Liver (tissue), 9 donors: ENCODE data around the gene SLC35G4. TPM values are rescaled to one million over a fixed set of nuclear protein-coding genes. Genes with fewer than 3 reads are reported as not detected.

Experiments used
- DNase-seq: peaks from one replicate; pipeline ENCODE4 v3.0.0-alpha.2; 2017; ENCODE audit warnings: low spot score
- H3K27ac ChIP-seq, 2 donors: one replicate each; pipeline ENCODE4 v1.7.0; 2013; ENCODE audit warnings: inconsistent platforms in 2 of 2, low read length in 2 of 2, control low read depth in 1 of 2, low read depth in 1 of 2, mild to moderate bottlenecking in 1 of 2
- H3K27me3 ChIP-seq, 4 donors: one replicate each; pipeline versions ENCODE4 v1.6.1 to v1.7.0; 2013; ENCODE audit warnings: low read length in 3 of 4, inconsistent platforms in 1 of 4, mild to moderate bottlenecking in 1 of 4, moderate library complexity in 1 of 4; ENCODE audit not compliant: control insufficient read depth in 4 of 4, insufficient read depth in 4 of 4
- H3K36me3 ChIP-seq, 4 donors: one replicate each; pipeline versions ENCODE4 v1.6.1 to v1.7.0; 2013; ENCODE audit warnings: low read length in 3 of 4, mild to moderate bottlenecking in 3 of 4, low read depth in 1 of 4, moderate library complexity in 1 of 4; ENCODE audit not compliant: control insufficient read depth in 4 of 4, insufficient read depth in 3 of 4
- H3K4me1 ChIP-seq, 4 donors: one replicate each; pipeline versions ENCODE4 v1.6.1 to v1.7.0; 2013; ENCODE audit warnings: low read length in 3 of 4, mild to moderate bottlenecking in 3 of 4, moderate library complexity in 1 of 4; ENCODE audit not compliant: control insufficient read depth in 4 of 4, insufficient read depth in 4 of 4
- H3K4me3 ChIP-seq, 3 donors: one replicate each; pipeline versions ENCODE4 v1.6.1 to v1.7.0; 2013; ENCODE audit warnings: low read length in 3 of 3, control low read depth in 1 of 3, low read depth in 1 of 3, mild to moderate bottlenecking in 1 of 3
- H3K9ac ChIP-seq, 2 donors: one replicate each; pipeline ENCODE4 v1.7.0; 2013; ENCODE audit warnings: low read length in 2 of 2, mild to moderate bottlenecking in 2 of 2, moderate library complexity in 2 of 2, control low read depth in 1 of 2, low read depth in 1 of 2
- H3K9me3 ChIP-seq, 4 donors: one replicate each; pipeline versions ENCODE4 v1.6.1 to v1.7.0; 2013; ENCODE audit warnings: low read length in 3 of 4; ENCODE audit not compliant: control insufficient read depth in 4 of 4
- EGR1 ChIP-seq, 2 donors: IDR thresholded peaks; 2 replicates each; pipeline ENCODE4 v1.6.1; 2016 to 2018; ENCODE audit warnings: antibody characterized with exemption in 2 of 2, low read depth in 2 of 2
- FOXA1 ChIP-seq: IDR thresholded peaks from 2 replicates; pipeline ENCODE4 v1.6.1; 2016; ENCODE audit warnings: antibody characterized with exemption
- FOXA2 ChIP-seq: IDR thresholded peaks from 2 replicates; pipeline ENCODE4 v1.6.1; 2016; ENCODE audit warnings: antibody characterized with exemption
- GABPA ChIP-seq, 2 donors: IDR thresholded peaks in 1 of 2; conservative IDR thresholded peaks in 1 of 2; 2 replicates each; pipeline ENCODE4 v1.6.1; 2016; ENCODE audit warnings: antibody characterized with exemption in 2 of 2, mild to moderate bottlenecking in 1 of 2, moderate library complexity in 1 of 2
- HNF4A ChIP-seq, 2 donors: conservative IDR thresholded peaks; 2 replicates each; pipeline ENCODE4 v1.6.1; 2016; ENCODE audit warnings: antibody characterized with exemption in 2 of 2, mild to moderate bottlenecking in 2 of 2
- HNF4G ChIP-seq: IDR thresholded peaks from 2 replicates; pipeline ENCODE4 v1.6.1; 2016; ENCODE audit warnings: antibody characterized with exemption
- JUND ChIP-seq, 2 donors: IDR thresholded peaks; 2 replicates each; pipeline ENCODE4 v1.6.1; 2016; ENCODE audit warnings: antibody characterized with exemption in 2 of 2
- NR2F2 ChIP-seq: IDR thresholded peaks from 2 replicates; pipeline ENCODE4 v1.6.1; 2016; ENCODE audit warnings: antibody characterized with exemption
- RAD21 ChIP-seq, 2 donors: IDR thresholded peaks; 2 replicates each; pipeline ENCODE4 v1.6.1; 2016; ENCODE audit warnings: antibody characterized with exemption in 2 of 2, mild to moderate bottlenecking in 2 of 2
- RXRA ChIP-seq, 2 donors: IDR thresholded peaks; 2 replicates each; pipeline ENCODE4 v1.6.1; 2017 to 2018; ENCODE audit warnings: antibody characterized with exemption in 2 of 2, mild to moderate bottlenecking in 1 of 2
- SP1 ChIP-seq: IDR thresholded peaks from 2 replicates; pipeline ENCODE4 v1.6.1; 2018; ENCODE audit warnings: antibody characterized with exemption, mild to moderate bottlenecking
- TAF1 ChIP-seq: conservative IDR thresholded peaks from 2 replicates; pipeline ENCODE4 v1.6.1; 2016; ENCODE audit warnings: antibody characterized with exemption, mild to moderate bottlenecking
- YY1 ChIP-seq: IDR thresholded peaks from 2 replicates; pipeline ENCODE4 v1.6.1; 2016; ENCODE audit warnings: antibody characterized with exemption, mild to moderate bottlenecking
- WGBS: extraction: QIAGEN DNeasy Blood & Tissue Kit; methylation state at CpG from one replicate; pipeline ENCODE4 v1.1.7; 2013; 5-methylcytosine and 5-hydroxymethylcytosine counted together
- polyA plus RNA-seq, 2 donors: library from polyadenylated mRNA; stranded (reverse) in 1 of 2; unstranded in 1 of 2; fragments of 200-250 nt in 1 of 2; fragments of >200 nt in 1 of 2; fragmentation: Nextera tagmentation in 1 of 2; extraction: Ambion mirVana in 1 of 2; gene quantifications; one replicate each; pipeline versions ENCODE4 v1.2.1 to v1.2.3, GENCODE V29; 2013 to 2015
- total RNA-seq, 2 donors: library from RNA; depleted of rRNA; stranded (reverse); fragments of >200 nt; gene quantifications; one replicate each; pipeline ENCODE4 v1.2.3, GENCODE V29; 2014
- TF ChIP-seq, protein P1 (sequence below): IDR thresholded peaks from 2 replicates; pipeline ENCODE4 v1.6.1; 2016; ENCODE audit warnings: antibody characterized with exemption
- TF ChIP-seq, protein P2 (sequence below): IDR thresholded peaks from 2 replicates; pipeline ENCODE4 v1.6.1; 2016; ENCODE audit warnings: antibody characterized with exemption
- TF ChIP-seq, protein P3 (sequence below): IDR thresholded peaks from 2 replicates; pipeline ENCODE4 v1.6.1; 2016; ENCODE audit warnings: antibody characterized with exemption
- TF ChIP-seq, protein P4 (sequence below): fragments of 150-350 bp; IDR thresholded peaks from 2 replicates; pipeline ENCODE4 v1.5.1; 2017; ENCODE audit warnings: improper control_type of control experiment, low read depth, low read length; ENCODE audit not compliant: missing input control
- TF ChIP-seq, protein P5 (sequence below): IDR thresholded peaks from 2 replicates; pipeline ENCODE4 v1.6.1; 2016; ENCODE audit warnings: antibody characterized with exemption, mild to moderate bottlenecking
- donor health status: healthy.
- donor health status: healthy.
- donor health status: healthy.
- donor health status: healthy.
- donor health status: healthy.

Gene SLC35G4
- total and polyA plus RNA-seq, 4 donors = not detected

DNA sequence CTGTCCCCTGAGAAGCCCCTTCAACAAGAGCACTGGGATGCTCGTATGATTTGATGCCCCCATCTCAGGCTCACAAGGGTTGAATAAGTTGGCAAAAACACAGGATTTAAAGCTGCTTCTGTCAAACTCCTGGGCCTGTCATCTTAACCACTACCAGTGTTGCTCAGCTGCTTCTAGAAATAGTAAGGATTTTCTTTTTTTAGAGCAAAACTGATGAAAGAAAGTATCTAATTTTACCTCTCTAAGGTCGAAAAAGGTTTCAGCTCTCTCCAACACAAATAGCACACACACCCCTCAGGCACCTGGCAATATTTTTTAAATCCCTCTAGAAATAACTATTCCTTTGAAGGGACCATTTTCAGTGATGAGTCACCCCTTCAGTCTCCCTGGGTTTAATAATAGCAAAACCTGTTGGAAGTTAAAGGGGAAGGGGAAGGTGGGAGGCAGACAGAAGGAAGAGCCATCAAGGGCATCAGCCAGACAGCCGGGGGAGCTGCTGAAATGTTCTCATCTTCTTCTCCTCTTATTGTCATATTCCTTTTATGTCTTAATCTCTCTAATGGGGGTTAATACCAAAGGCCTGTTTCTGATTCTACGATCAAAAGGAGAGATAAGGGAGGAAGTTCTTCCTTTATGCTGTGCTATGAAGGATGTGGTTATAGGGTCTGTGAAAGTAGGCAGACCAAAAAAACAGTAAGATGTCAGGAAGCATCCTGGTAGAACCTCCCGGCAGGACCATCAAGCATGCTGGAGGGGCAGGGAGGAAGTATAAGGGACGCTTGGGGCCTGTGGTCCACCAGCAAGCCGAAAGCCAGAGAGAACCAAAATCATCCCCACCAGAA is 31.9 kb upstream of the SLC35G4 start:
- Histone ChIP-seq H3K27ac (no peak overlapping the region), H3K4me1 (no peaks in the 10 kb centered on the region), H3K36me3 (no peaks in the 10 kb centered on the region), H3K27me3 (peaks cover 0 to 6% (median 0%) of the 10 kb centered on the region in 4 donors), H3K9ac (no peak overlapping the region), H3K9me3 (no peaks in the 10 kb centered on the region), H3K4me3 (no peak overlapping the region)
- WGBS = 64% methylated on average over 7 of the region's 7 CpGs
- DNase-seq = no peak
- no peak for TF ChIP-seq EGR1 (IDR thresholded peaks at IDR 0.05; ENCODE audit: low read depth in 2 of 2)
- TF ChIP-seq, protein P1, sequence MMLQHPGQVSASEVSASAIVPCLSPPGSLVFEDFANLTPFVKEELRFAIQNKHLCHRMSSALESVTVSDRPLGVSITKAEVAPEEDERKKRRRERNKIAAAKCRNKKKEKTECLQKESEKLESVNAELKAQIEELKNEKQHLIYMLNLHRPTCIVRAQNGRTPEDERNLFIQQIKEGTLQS = no peak
- TF ChIP-seq RXRA (IDR thresholded peaks at IDR 0.05) = no peak
- TF ChIP-seq, protein P2, sequence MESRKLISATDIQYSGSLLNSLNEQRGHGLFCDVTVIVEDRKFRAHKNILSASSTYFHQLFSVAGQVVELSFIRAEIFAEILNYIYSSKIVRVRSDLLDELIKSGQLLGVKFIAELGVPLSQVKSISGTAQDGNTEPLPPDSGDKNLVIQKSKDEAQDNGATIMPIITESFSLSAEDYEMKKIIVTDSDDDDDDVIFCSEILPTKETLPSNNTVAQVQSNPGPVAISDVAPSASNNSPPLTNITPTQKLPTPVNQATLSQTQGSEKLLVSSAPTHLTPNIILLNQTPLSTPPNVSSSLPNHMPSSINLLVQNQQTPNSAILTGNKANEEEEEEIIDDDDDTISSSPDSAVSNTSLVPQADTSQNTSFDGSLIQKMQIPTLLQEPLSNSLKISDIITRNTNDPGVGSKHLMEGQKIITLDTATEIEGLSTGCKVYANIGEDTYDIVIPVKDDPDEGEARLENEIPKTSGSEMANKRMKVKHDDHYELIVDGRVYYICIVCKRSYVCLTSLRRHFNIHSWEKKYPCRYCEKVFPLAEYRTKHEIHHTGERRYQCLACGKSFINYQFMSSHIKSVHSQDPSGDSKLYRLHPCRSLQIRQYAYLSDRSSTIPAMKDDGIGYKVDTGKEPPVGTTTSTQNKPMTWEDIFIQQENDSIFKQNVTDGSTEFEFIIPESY = no peak
- no peak for TF ChIP-seq TAF1
- TF ChIP-seq GABPA (IDR thresholded peaks at IDR 0.05 in 1 of 2, conservative IDR thresholded peaks at IDR 0.05 in 1 of 2) = no peak
- no peak for TF ChIP-seq FOXA2
- TF ChIP-seq HNF4G = no peak
- TF ChIP-seq NR2F2 = no peak
- no peak for TF ChIP-seq HNF4A (conservative IDR thresholded peaks at IDR 0.05)

DNA sequence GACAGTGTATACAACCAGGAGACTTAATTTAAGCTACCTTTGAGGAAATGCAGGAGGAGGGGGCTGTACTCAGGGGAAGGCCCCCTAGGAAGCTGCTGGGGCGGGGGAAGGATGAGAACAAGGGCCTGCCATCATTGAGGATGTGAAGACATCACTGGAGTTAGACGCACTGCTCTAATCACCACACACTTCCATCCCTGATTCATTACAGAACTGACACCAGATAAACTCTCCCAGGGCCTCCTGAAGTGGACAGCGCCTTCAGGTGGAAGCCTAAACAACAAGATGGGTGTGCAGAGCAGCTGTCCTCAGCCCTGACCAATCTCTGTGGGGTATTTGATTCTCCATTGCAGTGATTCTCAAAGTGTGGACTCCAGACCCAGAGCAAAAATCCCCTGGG is 30.6 kb upstream of the SLC35G4 start:
- Histone ChIP-seq H3K9me3 (no peaks in the 10 kb centered on the region), H3K9ac (no peak overlapping the region), H3K36me3 (no peaks in the 10 kb centered on the region), H3K4me3 (no peak overlapping the region), H3K27me3 (peaks cover 0 to 2% (median 0%) of the 10 kb centered on the region in 4 donors), H3K4me1 (no peaks in the 10 kb centered on the region), H3K27ac (no peak overlapping the region)
- no peak for TF ChIP-seq FOXA2
- TF ChIP-seq GABPA (IDR thresholded peaks at IDR 0.05 in 1 of 2, conservative IDR thresholded peaks at IDR 0.05 in 1 of 2) = no peak
- no peak for TF ChIP-seq EGR1 (IDR thresholded peaks at IDR 0.05; ENCODE audit: low read depth in 2 of 2)
- TF ChIP-seq, protein P3, sequence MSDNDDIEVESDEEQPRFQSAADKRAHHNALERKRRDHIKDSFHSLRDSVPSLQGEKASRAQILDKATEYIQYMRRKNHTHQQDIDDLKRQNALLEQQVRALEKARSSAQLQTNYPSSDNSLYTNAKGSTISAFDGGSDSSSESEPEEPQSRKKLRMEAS = no peak
- TF ChIP-seq HNF4G = no peak
- TF ChIP-seq SP1 = no peak
- TF ChIP-seq, protein P4, sequence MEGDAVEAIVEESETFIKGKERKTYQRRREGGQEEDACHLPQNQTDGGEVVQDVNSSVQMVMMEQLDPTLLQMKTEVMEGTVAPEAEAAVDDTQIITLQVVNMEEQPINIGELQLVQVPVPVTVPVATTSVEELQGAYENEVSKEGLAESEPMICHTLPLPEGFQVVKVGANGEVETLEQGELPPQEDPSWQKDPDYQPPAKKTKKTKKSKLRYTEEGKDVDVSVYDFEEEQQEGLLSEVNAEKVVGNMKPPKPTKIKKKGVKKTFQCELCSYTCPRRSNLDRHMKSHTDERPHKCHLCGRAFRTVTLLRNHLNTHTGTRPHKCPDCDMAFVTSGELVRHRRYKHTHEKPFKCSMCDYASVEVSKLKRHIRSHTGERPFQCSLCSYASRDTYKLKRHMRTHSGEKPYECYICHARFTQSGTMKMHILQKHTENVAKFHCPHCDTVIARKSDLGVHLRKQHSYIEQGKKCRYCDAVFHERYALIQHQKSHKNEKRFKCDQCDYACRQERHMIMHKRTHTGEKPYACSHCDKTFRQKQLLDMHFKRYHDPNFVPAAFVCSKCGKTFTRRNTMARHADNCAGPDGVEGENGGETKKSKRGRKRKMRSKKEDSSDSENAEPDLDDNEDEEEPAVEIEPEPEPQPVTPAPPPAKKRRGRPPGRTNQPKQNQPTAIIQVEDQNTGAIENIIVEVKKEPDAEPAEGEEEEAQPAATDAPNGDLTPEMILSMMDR = no peak
- TF ChIP-seq, protein P5, sequence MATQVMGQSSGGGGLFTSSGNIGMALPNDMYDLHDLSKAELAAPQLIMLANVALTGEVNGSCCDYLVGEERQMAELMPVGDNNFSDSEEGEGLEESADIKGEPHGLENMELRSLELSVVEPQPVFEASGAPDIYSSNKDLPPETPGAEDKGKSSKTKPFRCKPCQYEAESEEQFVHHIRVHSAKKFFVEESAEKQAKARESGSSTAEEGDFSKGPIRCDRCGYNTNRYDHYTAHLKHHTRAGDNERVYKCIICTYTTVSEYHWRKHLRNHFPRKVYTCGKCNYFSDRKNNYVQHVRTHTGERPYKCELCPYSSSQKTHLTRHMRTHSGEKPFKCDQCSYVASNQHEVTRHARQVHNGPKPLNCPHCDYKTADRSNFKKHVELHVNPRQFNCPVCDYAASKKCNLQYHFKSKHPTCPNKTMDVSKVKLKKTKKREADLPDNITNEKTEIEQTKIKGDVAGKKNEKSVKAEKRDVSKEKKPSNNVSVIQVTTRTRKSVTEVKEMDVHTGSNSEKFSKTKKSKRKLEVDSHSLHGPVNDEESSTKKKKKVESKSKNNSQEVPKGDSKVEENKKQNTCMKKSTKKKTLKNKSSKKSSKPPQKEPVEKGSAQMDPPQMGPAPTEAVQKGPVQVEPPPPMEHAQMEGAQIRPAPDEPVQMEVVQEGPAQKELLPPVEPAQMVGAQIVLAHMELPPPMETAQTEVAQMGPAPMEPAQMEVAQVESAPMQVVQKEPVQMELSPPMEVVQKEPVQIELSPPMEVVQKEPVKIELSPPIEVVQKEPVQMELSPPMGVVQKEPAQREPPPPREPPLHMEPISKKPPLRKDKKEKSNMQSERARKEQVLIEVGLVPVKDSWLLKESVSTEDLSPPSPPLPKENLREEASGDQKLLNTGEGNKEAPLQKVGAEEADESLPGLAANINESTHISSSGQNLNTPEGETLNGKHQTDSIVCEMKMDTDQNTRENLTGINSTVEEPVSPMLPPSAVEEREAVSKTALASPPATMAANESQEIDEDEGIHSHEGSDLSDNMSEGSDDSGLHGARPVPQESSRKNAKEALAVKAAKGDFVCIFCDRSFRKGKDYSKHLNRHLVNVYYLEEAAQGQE = no peak
- TF ChIP-seq JUND (IDR thresholded peaks at IDR 0.05) = no peak
- TF ChIP-seq, protein P2 = no peak
- TF ChIP-seq, protein P1 = no peak
- TF ChIP-seq NR2F2 = no peak
- TF ChIP-seq RAD21 (IDR thresholded peaks at IDR 0.05) = no peak
- TF ChIP-seq TAF1 = no peak
- TF ChIP-seq YY1 = no peak
- TF ChIP-seq RXRA (IDR thresholded peaks at IDR 0.05) = no peak
- TF ChIP-seq FOXA1 = no peak
- 82% methylated on average over 3 of the region's 3 CpGs for WGBS
- DNase-seq = no peak
